Ovary (tissue), 9 donors: ENCODE data around the gene TARM1. TPM values are rescaled to one million over a fixed set of nuclear protein-coding genes. Genes with fewer than 3 reads are reported as not detected.
"Not testable (repeated sequence)": the region's sequence is repeated elsewhere in the genome, so short reads cannot be mapped to it uniquely, and the experiment has no call there.

Source experiments
- DNase-seq, 5 donors: peaks; one replicate each; pipeline ENCODE4 v3.0.0-alpha.2; 2019 to 2020
- H3K27ac ChIP-seq, 2 donors: fragments of 200-600 bp; one replicate each; pipeline versions ENCODE4 v1.5.1 to v1.8.0; 2019 to 2022
- H3K27me3 ChIP-seq: fragments of 200-600 bp; one replicate; pipeline ENCODE4 v1.8.0; 2022
- H3K36me3 ChIP-seq: fragments of 200-600 bp; sonication (generic); one replicate; pipeline ENCODE4 v1.5.1; 2019
- H3K4me1 ChIP-seq: one replicate; pipeline ENCODE4 v1.8.1; 2013; ENCODE audit warnings: mild to moderate bottlenecking, moderate library complexity; ENCODE audit not compliant: insufficient read depth
- H3K4me3 ChIP-seq: fragments of 200-600 bp; sonication (generic); one replicate; pipeline ENCODE4 v1.5.1; 2017
- H3K9me3 ChIP-seq, 2 donors: fragments of 200-600 bp in 1 of 2; sonication (generic) in 1 of 2; one replicate each; pipeline versions ENCODE4 v1.5.1 to v1.8.1; 2013 to 2019; ENCODE audit warnings: mild to moderate bottlenecking in 1 of 2, moderate library complexity in 1 of 2
- CTCF ChIP-seq, 3 donors: fragments of 450-650 bp in 2 of 3; fragments of 200-600 bp in 1 of 3; IDR thresholded peaks; one replicate each; pipeline versions ENCODE4 v1.5.1 to v1.8.0; 2016 to 2022; ENCODE audit warnings: antibody characterized with exemption in 3 of 3, mild to moderate bottlenecking in 1 of 3
- EP300 ChIP-seq: sonication (generic); formaldehyde crosslinking; IDR thresholded peaks from one replicate; pipeline ENCODE4 v1.6.1; 2017; ENCODE audit warnings: antibody characterized with exemption
- POLR2A ChIP-seq: fragments of 450-650 bp; IDR thresholded peaks from one replicate; pipeline ENCODE4 v1.6.1; 2017; ENCODE audit warnings: antibody characterized with exemption, mild to moderate bottlenecking, moderate library complexity
- WGBS, 3 donors: extraction: QIAGEN DNeasy Blood & Tissue Kit in 1 of 3; methylation state at CpG; one replicate each; pipeline versions ENCODE4 v1.1.5 to v1.1.7; 2013 to 2017; 5-methylcytosine and 5-hydroxymethylcytosine counted together
- intact Hi-C, 4 donors: fragments of 100-400 bp; cut with DNase I; formaldehyde crosslinking; loops; one replicate each; pipeline versions ENCODE4 v1.11.0 to v1.15.1; 2022 to 2023
- polyA plus RNA-seq, 2 donors: library from polyadenylated mRNA; stranded (reverse); fragments of 200-250 nt in 1 of 2; fragments of 350-450 nt in 1 of 2; fragmentation: Illumina TruSeq in 1 of 2; extraction: RNeasy Lipid Tissue Mini Kit (QIAGEN cat#74804) in 1 of 2; gene quantifications; one replicate each; pipeline ENCODE4 v1.2.3, GENCODE V29; 2013 to 2014
- total RNA-seq, 7 donors: library from RNA; depleted of rRNA in 2 of 7; stranded (reverse); fragments of >200 nt in 2 of 7; fragmentation: NEBNext Ultra II Directional in 3 of 7; extraction: Animal tissue kit (Norgen Biotek cat#: 25700) in 3 of 7; gene quantifications; one replicate each; pipeline versions ENCODE4 v1.1.0 to v1.2.4, GENCODE V29; 2016 to 2023
- donor health status: DM: no; HTN: no; CAD: no; lungs with moderate emphysema.
- donor health status: DM: no; HTN: no; CAD: no.
- donor health status: Bipolar disorder and iron deficiency.
- donor health status: DM: yes; HTN: yes; CAD: no.
- donor health status: DM: no; HTN: no; CAD: no.
- donor health status: DM: yes; HTN: yes; CAD: no.

Gene TARM1
- total and polyA plus RNA-seq, 9 donors: not detected

- no peaks in the 10 kb centered on the region for H3K36me3 ChIP-seq
- no peaks in the 10 kb centered on the region for H3K27me3 ChIP-seq
- H3K27ac ChIP-seq: no peak overlapping the region
- 82 to 86% (median 83%) methylated on average over 11 of the region's 11 CpGs for WGBS, 3 donors
- peak in 1 of 5 donors; percentile 17 for DNase-seq
- no peaks in the 10 kb centered on the region for H3K9me3 ChIP-seq
- no peak overlapping the region for H3K4me3 ChIP-seq
- intact Hi-C loops: no loop called here
- H3K4me1 ChIP-seq: peaks cover 3% of the 10 kb centered on the region
- TF ChIP-seq EP300: no peak
- no peak for TF ChIP-seq CTCF (IDR thresholded peaks at IDR 0.05)
- TF ChIP-seq POLR2A: no peak
Observed at GRCh38 chr19:54104998-54105715, 24.0 kb upstream of the TARM1 start.

- no peaks in the 10 kb centered on the region for H3K36me3 ChIP-seq
- H3K27ac ChIP-seq: no peak within 1 kb of the TSS
- intact Hi-C loops: no loop called here
- H3K4me3 ChIP-seq: peak within 1 kb of the TSS; percentile 95
- 2 to 4% (median 3%) methylated on average over 38 to 54 of the region's 54 CpGs for WGBS, 3 donors
- H3K27me3 ChIP-seq: no peaks in the 10 kb centered on the region
- no peak for TF ChIP-seq CTCF (IDR thresholded peaks at IDR 0.05)
- TF ChIP-seq EP300: no peak
- peak; percentile 49 for TF ChIP-seq POLR2A
- DNase-seq: peak; percentile 97 to 98 (median 97)
- no peaks in the 10 kb centered on the region for H3K9me3 ChIP-seq
- peaks cover 3% of the 10 kb centered on the region for H3K4me1 ChIP-seq
Observed at GRCh38 chr19:54102421-54103169, 21.4 kb upstream of the TARM1 start, which contains the start of gene NDUFA3. NDUFA3 (plus strand) TSS chr19:54102855; CDS start chr19:54102879, 24 bp downstream.

GRCh38 chr19:54100561-54100960 is 19.4 kb upstream of the TARM1 start, which contains the start of gene OSCAR:
OSCAR (minus strand) TSS chr19:54100803; CDS start chr19:54100792, 11 bp downstream.
- H3K36me3 ChIP-seq: no peaks in the 10 kb centered on the region
- H3K4me3 ChIP-seq: no peak within 1 kb of the TSS
- WGBS, 3 donors: 44 to 50% (median 45%) methylated on average over 5 of the region's 5 CpGs
- no peak within 1 kb of the TSS for H3K27ac ChIP-seq
- DNase-seq: no peak
- no peaks in the 10 kb centered on the region for H3K27me3 ChIP-seq
- intact Hi-C loops: no loop called here
- TF ChIP-seq CTCF (IDR thresholded peaks at IDR 0.05) (no peak), POLR2A (no peak), EP300 (no peak)
- H3K9me3 ChIP-seq: no peaks in the 10 kb centered on the region
- peaks cover 5% of the 10 kb centered on the region for H3K4me1 ChIP-seq

GRCh38 chr19:54099903-54100255 is 18.7 kb upstream of the TARM1 start:
- H3K36me3 ChIP-seq, H3K9me3 ChIP-seq, DNase-seq, intact Hi-C loops, H3K27ac ChIP-seq, H3K4me1 ChIP-seq, H3K4me3 ChIP-seq, H3K27me3 ChIP-seq: not testable (repeated sequence)
- WGBS, 3 donors: 69 to 77% (median 74%) methylated on average over 9 of the region's 9 CpGs
